GM12878 (cell line): Measurements from ENCODE around the gene DENND1B. TPM values are rescaled to one million over a fixed set of nuclear protein-coding genes. Genes with fewer than 3 reads are reported as not detected.

ENCODE experiments used
- ATAC-seq: fragments of 200-7000 bp; cut with Tn5 transposase; 3 replicates; pipeline ENCODE4 v1.9.1; 2020; ENCODE audit warnings: mild to moderate bottlenecking, moderate library complexity
- BruUV-seq: library from RNA; stranded (reverse); fragments of 400-500 nt; replicated peaks from 2 replicates; lab custom pipeline; 2021; lab: Mats Ljungman, UMichigan
- CTCF ChIA-PET: fragments of 300-600 bp; sonication (Branson Sonifier 250); formaldehyde crosslinking; extraction: SDS; loops from one replicate; lab custom pipeline; 2021; ENCODE audit warnings: inconsistent platforms; lab: Yijun Ruan, JAX
- POLR2A ChIA-PET: fragments of 350-600 bp; formaldehyde crosslinking; extraction: SDS; loops from one replicate; lab custom pipeline; 2021; ENCODE audit warnings: inconsistent platforms; lab: Charles Lee
- RAD21 ChIA-PET: fragments of 300-600 bp; sonication (Branson Sonifier 250); formaldehyde crosslinking; loops from one replicate; lab custom pipeline; 2023; ENCODE audit warnings: antibody characterized with exemption; ENCODE audit not compliant: unreplicated experiment; lab: Charles Lee
- SMC1A ChIA-PET: fragments of 300-600 bp; sonication (Branson Sonifier 250); formaldehyde crosslinking; loops from one replicate; lab custom pipeline; 2023; ENCODE audit not compliant: unreplicated experiment, uncharacterized antibody; lab: Charles Lee
- DNase-seq: peaks from one replicate; pipeline ENCODE4 v3.0.0-alpha.2; 2011; ENCODE audit warnings: low read depth, low spot score
- FAIRE-seq: peaks from 3 replicates; lab custom pipeline; 2011; peaks lifted over from hg19 to GRCh38; lab: Jason Lieb, UNC
- H2AFZ ChIP-seq: 2 replicates; pipeline ENCODE4 v1.6.0; 2011; ENCODE audit warnings: low read depth, low read length, control low read depth; ENCODE audit not compliant: control insufficient read depth
- H3K27ac ChIP-seq: 2 replicates; pipeline ENCODE4 v1.5.1; 2011; ENCODE audit warnings: control low read depth; ENCODE audit not compliant: control insufficient read depth, insufficient read depth
- H3K27me3 ChIP-seq, 2 experiments: replicated peaks in 1 of 2; 2 replicates each; pipeline versions ENCODE4 v1.6.0 to v1.6.1; 2011; ENCODE audit warnings: low read length in 1 of 2; ENCODE audit not compliant: control insufficient read depth in 2 of 2, insufficient read depth in 2 of 2
- H3K36me3 ChIP-seq, 2 experiments: 2 replicates each; pipeline ENCODE4 v1.5.1; 2011; ENCODE audit warnings: low read length in 1 of 2; ENCODE audit not compliant: control insufficient read depth in 2 of 2, insufficient read depth in 2 of 2
- H3K4me1 ChIP-seq: 2 replicates; pipeline ENCODE4 v1.6.1; 2011; ENCODE audit warnings: mild to moderate bottlenecking, low read length, moderate library complexity, mixed read lengths; ENCODE audit not compliant: control insufficient read depth, insufficient read depth
- H3K4me2 ChIP-seq: 2 replicates; pipeline ENCODE4 v1.6.0; 2011; ENCODE audit warnings: control low read depth; ENCODE audit not compliant: control insufficient read depth, insufficient read depth
- H3K4me3 ChIP-seq: fragments of 200-600 bp; sonication (generic); 2 replicates; pipeline ENCODE4 v1.5.1; 2016
- H3K79me2 ChIP-seq: 2 replicates; pipeline ENCODE4 v1.6.0; 2011; ENCODE audit warnings: low read length; ENCODE audit not compliant: control insufficient read depth, insufficient read depth
- H3K9ac ChIP-seq: 2 replicates; pipeline ENCODE4 v1.8.0; 2011; ENCODE audit warnings: low read length, control low read depth, mixed read lengths; ENCODE audit not compliant: control insufficient read depth, insufficient read depth
- H3K9me3 ChIP-seq: replicated peaks from 3 replicates; pipeline ENCODE4 v1.5.1; 2011; ENCODE audit warnings: mild to moderate bottlenecking, low read length; ENCODE audit not compliant: control insufficient read depth, insufficient read depth
- H4K20me1 ChIP-seq: 2 replicates; pipeline ENCODE4 v1.6.0; 2011; ENCODE audit not compliant: control insufficient read depth, insufficient read depth
- CBX3 ChIP-seq: fragments of 200-600 bp; sonication (generic); IDR thresholded peaks from 2 replicates; pipeline ENCODE4 v1.6.1; 2016; ENCODE audit warnings: low read depth, borderline replicate concordance
- JUNB ChIP-seq: IDR thresholded peaks from 2 replicates; pipeline ENCODE4 v1.6.1; 2016; ENCODE audit warnings: antibody characterized with exemption, mild to moderate bottlenecking
- LARP7 ChIP-seq: fragments of 450-650 bp; IDR thresholded peaks from 2 replicates; pipeline ENCODE4 v1.6.1; 2017; ENCODE audit warnings: mild to moderate bottlenecking
- MTA2 ChIP-seq: fragments of 450-650 bp; IDR thresholded peaks from 2 replicates; pipeline ENCODE4 v1.6.1; 2016; ENCODE audit warnings: low read depth, mild to moderate bottlenecking, moderate library complexity
- NFIC ChIP-seq: IDR thresholded peaks from 2 replicates; pipeline ENCODE4 v1.6.1; 2012; ENCODE audit warnings: low read depth, mild to moderate bottlenecking, inconsistent platforms, low read length, moderate library complexity
- NR2F1 ChIP-seq: fragments of 450-650 bp; conservative IDR thresholded peaks from 2 replicates; pipeline ENCODE4 v1.6.1; 2017; ENCODE audit warnings: mild to moderate bottlenecking
- POU2F2 ChIP-seq: IDR thresholded peaks from 3 replicates; pipeline ENCODE4 v1.6.1; 2011; ENCODE audit warnings: low read depth, mild to moderate bottlenecking, low read length, borderline replicate concordance
- STAT1 ChIP-seq: fragments of 450-650 bp; conservative IDR thresholded peaks from 2 replicates; pipeline ENCODE4 v1.6.1; 2014; ENCODE audit warnings: antibody characterized with exemption, mild to moderate bottlenecking
- SUPT20H ChIP-seq: IDR thresholded peaks from 2 replicates; pipeline ENCODE4 v1.6.1; 2011; ENCODE audit warnings: low read depth, mild to moderate bottlenecking, low read length, moderate library complexity, borderline replicate concordance; ENCODE audit not compliant: control insufficient read depth
- TARDBP ChIP-seq: IDR thresholded peaks from 2 replicates; pipeline ENCODE4 v1.6.1; 2016; ENCODE audit warnings: borderline replicate concordance
- TCF12 ChIP-seq: IDR thresholded peaks from 2 replicates; pipeline ENCODE4 v1.6.1; 2011; ENCODE audit warnings: low read depth, mild to moderate bottlenecking, low read length
- WGBS: methylation state at CpG from one replicate; pipeline ENCODE4 v1.1.6; 2016; ENCODE audit warnings: low lambda C conversion rate; ENCODE audit not compliant: insufficient replicate concordance, insufficient coverage; ENCODE audit errors: missing lambda C conversion rate; 5-methylcytosine and 5-hydroxymethylcytosine counted together
- in situ Hi-C: fragments of 300-500 bp; cut with MboI; formaldehyde crosslinking; loops from 9 replicates; pipeline ENCODE4 v1.14.3; 2018; ENCODE audit warnings: mixed read lengths
- intact Hi-C: fragments of 100-400 bp; cut with micrococcal nuclease; formaldehyde crosslinking; loops from one replicate; pipeline ENCODE4 v1.14.2; 2022; ENCODE audit not compliant: unreplicated experiment
- polyA plus RNA-seq, 11 experiments: library from polyadenylated mRNA; depleted of rRNA in 4 of 11; unstranded in 6 of 11; stranded (reverse) in 5 of 11; fragments of >200 nt; fragmentation: Nextera tagmentation in 4 of 11; fragmentation: Illumina TruSeq in 1 of 11; extraction: Ambion mirVana in 4 of 11; extraction: Trizol in 1 of 11; gene quantifications; 1 replicate in 1 of 11; 2 replicates in 10 of 11; pipeline versions ENCODE4 v1.2.1 to v1.2.3, GENCODE V29; 2011 to 2016; ENCODE audit warnings: inconsistent platforms in 2 of 11, missing spikeins in 2 of 11, low read depth in 1 of 11
- total RNA-seq, 4 experiments: library from RNA; depleted of rRNA in 3 of 4; stranded (reverse); fragments of >200 nt in 3 of 4; fragmentation: Illumina TruSeq in 1 of 4; extraction: Trizol in 1 of 4; gene quantifications; 2 replicates each; pipeline versions ENCODE4 v1.2.1 to v1.2.3, GENCODE V29; 2013 to 2021
- TF ChIP-seq, protein P1 (sequence below): IDR thresholded peaks from 2 replicates; pipeline ENCODE4 v1.6.1; 2011; ENCODE audit warnings: low read depth, low read length, improper control_type of control experiment, borderline replicate concordance
- TF ChIP-seq, protein P2 (sequence below): fragments of 450-650 bp; IDR thresholded peaks from 2 replicates; pipeline ENCODE4 v1.6.1; 2017; ENCODE audit warnings: antibody characterized with exemption, mild to moderate bottlenecking, moderate library complexity
- TF ChIP-seq, protein P3 (sequence below): fragments of 450-650 bp; conservative IDR thresholded peaks from 2 replicates; pipeline ENCODE4 v1.6.1; 2017; ENCODE audit warnings: mild to moderate bottlenecking, moderate library complexity
- TF ChIP-seq, protein P4 (sequence below): IDR thresholded peaks from 2 replicates; pipeline ENCODE4 v1.6.1; 2011; ENCODE audit warnings: borderline replicate concordance, low read depth, mild to moderate bottlenecking, moderate library complexity, low read length; ENCODE audit not compliant: insufficient read depth, poor library complexity, severe bottlenecking

The DENND1B gene
- total and polyA plus RNA-seq, 10 of the 15 experiments (the other 5 are each of a cell fraction or from before 2014, with no cell fraction given) = 1.7 to 10.7 (median 8.0) TPM

DNA sequence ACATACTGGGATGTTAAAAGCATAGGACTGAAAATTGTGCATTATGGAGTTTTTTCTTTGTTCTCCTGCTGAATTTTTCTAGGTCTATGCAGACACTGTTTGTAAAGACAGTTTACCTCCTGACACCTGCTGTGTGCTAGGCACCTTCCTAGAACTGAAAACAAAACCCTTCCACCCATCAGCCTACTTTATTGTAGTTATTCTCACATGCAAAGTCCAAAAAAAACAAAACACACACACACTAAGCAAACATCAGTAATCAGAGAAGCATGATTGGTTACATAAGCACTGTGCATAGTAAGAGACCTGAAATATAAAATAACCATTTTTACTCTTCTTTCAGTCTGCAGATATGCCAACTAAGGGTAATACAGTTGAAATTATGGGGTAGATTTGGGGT is 312.1 kb downstream of the DENND1B start (continued):
- TF ChIP-seq, protein P1, sequence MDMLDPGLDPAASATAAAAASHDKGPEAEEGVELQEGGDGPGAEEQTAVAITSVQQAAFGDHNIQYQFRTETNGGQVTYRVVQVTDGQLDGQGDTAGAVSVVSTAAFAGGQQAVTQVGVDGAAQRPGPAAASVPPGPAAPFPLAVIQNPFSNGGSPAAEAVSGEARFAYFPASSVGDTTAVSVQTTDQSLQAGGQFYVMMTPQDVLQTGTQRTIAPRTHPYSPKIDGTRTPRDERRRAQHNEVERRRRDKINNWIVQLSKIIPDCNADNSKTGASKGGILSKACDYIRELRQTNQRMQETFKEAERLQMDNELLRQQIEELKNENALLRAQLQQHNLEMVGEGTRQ = no peak
- TF ChIP-seq NR2F1 (no peak), SUPT20H (no peak), NFIC (no peak), JUNB (no peak), TARDBP (no peak)
- TF ChIP-seq, protein P2, sequence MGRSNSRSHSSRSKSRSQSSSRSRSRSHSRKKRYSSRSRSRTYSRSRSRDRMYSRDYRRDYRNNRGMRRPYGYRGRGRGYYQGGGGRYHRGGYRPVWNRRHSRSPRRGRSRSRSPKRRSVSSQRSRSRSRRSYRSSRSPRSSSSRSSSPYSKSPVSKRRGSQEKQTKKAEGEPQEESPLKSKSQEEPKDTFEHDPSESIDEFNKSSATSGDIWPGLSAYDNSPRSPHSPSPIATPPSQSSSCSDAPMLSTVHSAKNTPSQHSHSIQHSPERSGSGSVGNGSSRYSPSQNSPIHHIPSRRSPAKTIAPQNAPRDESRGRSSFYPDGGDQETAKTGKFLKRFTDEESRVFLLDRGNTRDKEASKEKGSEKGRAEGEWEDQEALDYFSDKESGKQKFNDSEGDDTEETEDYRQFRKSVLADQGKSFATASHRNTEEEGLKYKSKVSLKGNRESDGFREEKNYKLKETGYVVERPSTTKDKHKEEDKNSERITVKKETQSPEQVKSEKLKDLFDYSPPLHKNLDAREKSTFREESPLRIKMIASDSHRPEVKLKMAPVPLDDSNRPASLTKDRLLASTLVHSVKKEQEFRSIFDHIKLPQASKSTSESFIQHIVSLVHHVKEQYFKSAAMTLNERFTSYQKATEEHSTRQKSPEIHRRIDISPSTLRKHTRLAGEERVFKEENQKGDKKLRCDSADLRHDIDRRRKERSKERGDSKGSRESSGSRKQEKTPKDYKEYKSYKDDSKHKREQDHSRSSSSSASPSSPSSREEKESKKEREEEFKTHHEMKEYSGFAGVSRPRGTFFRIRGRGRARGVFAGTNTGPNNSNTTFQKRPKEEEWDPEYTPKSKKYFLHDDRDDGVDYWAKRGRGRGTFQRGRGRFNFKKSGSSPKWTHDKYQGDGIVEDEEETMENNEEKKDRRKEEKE = no peak

DNA sequence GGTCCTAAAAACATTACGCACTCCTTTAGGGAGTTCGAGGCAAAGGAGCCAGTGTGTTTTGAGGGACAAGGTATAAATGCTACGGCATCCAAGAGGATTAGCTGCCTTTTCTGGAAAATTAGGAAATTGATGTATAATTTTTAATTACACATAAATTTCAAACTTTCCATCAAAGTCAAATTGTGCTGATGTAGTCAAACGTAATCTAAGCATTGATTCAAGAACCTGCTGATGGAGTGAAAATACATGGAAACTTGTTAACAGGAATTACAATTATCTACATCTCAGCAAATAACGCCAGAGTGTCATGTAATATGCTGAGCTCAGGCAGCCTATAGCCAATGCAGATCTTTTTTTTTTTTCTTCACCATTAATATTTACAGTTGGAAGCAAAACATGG is 312.7 kb downstream of the DENND1B start:
- ATAC-seq = no peak
- H3K9ac ChIP-seq = no peak overlapping the region
- ChIA-PET RAD21 (no interaction called here), CTCF (no interaction called here), SMC1A (interaction anchor here (1.5 kb wide), 1 partner anchor 1019 kb away, joined by 3 read pairs; no protein-coding TSS in a partner anchor), POLR2A (no interaction called here)
- no peaks in the 10 kb centered on the region for H3K4me1 ChIP-seq
- in situ Hi-C loops = no loop called here
- no peak overlapping the region for H2AFZ ChIP-seq
- H3K79me2 ChIP-seq = no peaks in the 10 kb centered on the region
- H3K4me2 ChIP-seq = no peak overlapping the region
- H3K4me3 ChIP-seq = no peak overlapping the region
- no peak for DNase-seq
- H3K36me3 ChIP-seq = no peaks in the 10 kb centered on the region
- H3K27me3 ChIP-seq = no peaks in the 10 kb centered on the region
- WGBS = 37% methylated on average over 5 of the region's 5 CpGs
- no peaks in the 10 kb centered on the region for H4K20me1 ChIP-seq
- no TSS peak for BruUV-seq
- H3K9me3 ChIP-seq = no peaks in the 10 kb centered on the region
- no peak overlapping the region for H3K27ac ChIP-seq
- TF ChIP-seq MTA2 = no peak
- TF ChIP-seq, protein P3, sequence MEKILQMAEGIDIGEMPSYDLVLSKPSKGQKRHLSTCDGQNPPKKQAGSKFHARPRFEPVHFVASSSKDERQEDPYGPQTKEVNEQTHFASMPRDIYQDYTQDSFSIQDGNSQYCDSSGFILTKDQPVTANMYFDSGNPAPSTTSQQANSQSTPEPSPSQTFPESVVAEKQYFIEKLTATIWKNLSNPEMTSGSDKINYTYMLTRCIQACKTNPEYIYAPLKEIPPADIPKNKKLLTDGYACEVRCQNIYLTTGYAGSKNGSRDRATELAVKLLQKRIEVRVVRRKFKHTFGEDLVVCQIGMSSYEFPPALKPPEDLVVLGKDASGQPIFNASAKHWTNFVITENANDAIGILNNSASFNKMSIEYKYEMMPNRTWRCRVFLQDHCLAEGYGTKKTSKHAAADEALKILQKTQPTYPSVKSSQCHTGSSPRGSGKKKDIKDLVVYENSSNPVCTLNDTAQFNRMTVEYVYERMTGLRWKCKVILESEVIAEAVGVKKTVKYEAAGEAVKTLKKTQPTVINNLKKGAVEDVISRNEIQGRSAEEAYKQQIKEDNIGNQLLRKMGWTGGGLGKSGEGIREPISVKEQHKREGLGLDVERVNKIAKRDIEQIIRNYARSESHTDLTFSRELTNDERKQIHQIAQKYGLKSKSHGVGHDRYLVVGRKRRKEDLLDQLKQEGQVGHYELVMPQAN = no peak
- TF ChIP-seq LARP7 = no peak
- TF ChIP-seq POU2F2 = no peak
- no peak for TF ChIP-seq TCF12
- no peak for TF ChIP-seq CBX3
- no peak for TF ChIP-seq STAT1
- TF ChIP-seq, protein P4, sequence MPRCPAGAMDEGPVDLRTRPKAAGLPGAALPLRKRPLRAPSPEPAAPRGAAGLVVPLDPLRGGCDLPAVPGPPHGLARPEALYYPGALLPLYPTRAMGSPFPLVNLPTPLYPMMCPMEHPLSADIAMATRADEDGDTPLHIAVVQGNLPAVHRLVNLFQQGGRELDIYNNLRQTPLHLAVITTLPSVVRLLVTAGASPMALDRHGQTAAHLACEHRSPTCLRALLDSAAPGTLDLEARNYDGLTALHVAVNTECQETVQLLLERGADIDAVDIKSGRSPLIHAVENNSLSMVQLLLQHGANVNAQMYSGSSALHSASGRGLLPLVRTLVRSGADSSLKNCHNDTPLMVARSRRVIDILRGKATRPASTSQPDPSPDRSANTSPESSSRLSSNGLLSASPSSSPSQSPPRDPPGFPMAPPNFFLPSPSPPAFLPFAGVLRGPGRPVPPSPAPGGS = no peak
- FAIRE-seq = no peak
- intact Hi-C loops = no loop called here
